Measurements from ENCODE around the gene MROH8.
"Not testable (repeated sequence)": the region's sequence is repeated elsewhere in the genome, so short reads cannot be mapped to it uniquely, and the experiment has no call there.

DNA sequence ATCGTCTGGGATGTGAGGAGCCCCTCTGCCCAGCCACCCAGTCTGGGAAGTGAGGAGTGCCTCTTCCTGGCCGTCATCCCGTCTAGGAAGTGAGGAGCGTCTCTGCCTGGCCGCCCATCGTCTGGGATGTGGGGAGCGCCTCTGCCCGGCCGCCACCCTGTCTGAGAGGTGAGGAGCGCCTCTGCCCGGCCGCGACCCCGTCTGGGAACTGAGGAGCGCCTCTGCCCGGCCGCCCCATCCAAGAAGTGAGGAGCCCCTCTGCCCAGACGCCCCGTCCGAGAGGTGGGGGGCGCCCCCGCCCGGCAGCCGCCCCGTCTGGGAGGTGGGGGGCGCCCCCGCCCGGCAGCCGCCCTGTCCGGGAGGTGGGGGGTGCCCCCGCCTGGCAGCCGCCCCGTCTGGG is 28.5 kb downstream of the MROH8 start:
- not testable (repeated sequence) for TF ChIP-seq CTCF, POLR2A (IDR thresholded peaks at IDR 0.05)

Measured in vagina (tissue), 2 donors.